Ureter (tissue), 1 donor: ENCODE results near the gene PCMT1. TPM values are rescaled to one million over a fixed set of nuclear protein-coding genes. Genes with fewer than 3 reads are reported as not detected.
A peak's percentile ranks its signal among the peaks of the same experiment; 100 is the strongest.

Experiments used
- DNase-seq: peaks from one replicate; pipeline ENCODE4 v3.0.0-alpha.2; 2020; ENCODE audit warnings: low spot score
- total RNA-seq: library from RNA; stranded (reverse); gene quantifications from one replicate; pipeline ENCODE4 v1.2.4, GENCODE V29; 2023
- donor health status: DM: yes; HTN: yes; CAD: no.

PCMT1 gene
- total RNA-seq, 1 donor from 2014 or later, result 56.0 TPM

- peak; percentile 69 for DNase-seq
These were observed 105.6 kb downstream of the PCMT1 start for GRCh38 chr6:149855040-149855654.

- DNase-seq, result no peak
These were observed 106.2 kb downstream of the PCMT1 start for GRCh38 chr6:149855741-149856140.

GRCh38 chr6:149856256-149856994 lies 106.9 kb downstream of the PCMT1 start:
- DNase-seq, result no peak

GRCh38 chr6:149857541-149857940 lies 108.0 kb downstream of the PCMT1 start:
- DNase-seq, result no peak

GRCh38 chr6:149859368-149859767 lies 109.8 kb downstream of the PCMT1 start:
- no peak for DNase-seq

- DNase-seq, result no peak
These were observed 110.4 kb downstream of the PCMT1 start for GRCh38 chr6:149859938-149860337.

- no peak for DNase-seq
These were observed 110.9 kb downstream of the PCMT1 start for GRCh38 chr6:149860513-149860833.

Other genes with a start within 250 kb of the PCMT1 start
- 34.2 TPM for gene PPIL4, start 203.7 kb upstream of the PCMT1 start, total RNA-seq
- 44.8 TPM for gene GINM1, start 183.4 kb upstream of the PCMT1 start, total RNA-seq
- 16.4 TPM for gene KATNA1, start 101.0 kb upstream of the PCMT1 start, total RNA-seq
- 46.2 TPM for gene LATS1, start 31.6 kb upstream of the PCMT1 start, total RNA-seq
- gene NUP43, start 3.2 kb upstream of the PCMT1 start, total RNA-seq, result 51.4 TPM
- 73.6 TPM for gene LRP11, start 114.6 kb downstream of the PCMT1 start, total RNA-seq
- 5.5 TPM for gene RAET1E, start 148.4 kb downstream of the PCMT1 start, total RNA-seq
- 5.2 TPM for gene RAET1G, start 173.4 kb downstream of the PCMT1 start, total RNA-seq
- gene ULBP2, start 192.3 kb downstream of the PCMT1 start, total RNA-seq, result 3.0 TPM
- gene ULBP1, start 214.2 kb downstream of the PCMT1 start, total RNA-seq, result 2.5 TPM